Right lung (tissue), 10 donors: ENCODE measurements around the gene PPP3CA. TPM values are rescaled to one million over a fixed set of nuclear protein-coding genes. Genes with fewer than 3 reads are reported as not detected.

ENCODE experiments used
- DNase-seq, 2 donors: peaks; one replicate each; pipeline ENCODE4 v3.0.0-alpha.2; 2013
- long read RNA-seq, 8 donors: transcript quantifications; one replicate each; lab custom pipeline, GENCODE V29; 2026
- polyA plus RNA-seq, 5 donors: library from polyadenylated mRNA; unstranded; fragments of 120-200 nt; gene quantifications; one replicate each; pipeline versions ENCODE4 v1.2.1 to v1.2.3, GENCODE V29; 2013; ENCODE audit warnings: inconsistent platforms in 1 of 5, low replicate concordance in 1 of 5; ENCODE audit not compliant: insufficient read length in 5 of 5, insufficient read depth in 1 of 5

The PPP3CA gene
- polyA plus RNA-seq: 10 to 100 TPM; 30.7 to 60.9 (median 44.4) TPM
- long read RNA-seq, donor 1, transcript PPP3CA-202 (13 exons, 3,604 nt): major isoform, 5 of 5 reads
- long read RNA-seq, donor 1, partial matches to known transcripts: 0 of 5 reads
- long read RNA-seq, donor 1, other reads (novel, unspliced or antisense): 0 of 5 reads
- long read RNA-seq, donor 2, partial matches to known transcripts: 52 of 55 reads
- long read RNA-seq, donor 2, other reads (novel, unspliced or antisense): 0 of 55 reads
- long read RNA-seq, donor 3, full-length matches to known transcripts: 2 of 2 reads
- long read RNA-seq, donor 3, partial matches to known transcripts: 0 of 2 reads
- long read RNA-seq, donor 3, other reads (novel, unspliced or antisense): 0 of 2 reads
- long read RNA-seq, donor 4, partial matches to known transcripts: 0 of 3 reads
- long read RNA-seq, donor 4, other reads (novel, unspliced or antisense): 0 of 3 reads
- long read RNA-seq, donor 5, transcript PPP3CA-202 (13 exons, 3,604 nt): major isoform, 5 of 5 reads
- long read RNA-seq, donor 5, partial matches to known transcripts: 0 of 5 reads
- long read RNA-seq, donor 5, other reads (novel, unspliced or antisense): 0 of 5 reads
- long read RNA-seq, donor 6, transcript PPP3CA-202 (13 exons, 3,604 nt): major isoform, 5 of 5 reads
- long read RNA-seq, donor 6, partial matches to known transcripts: 0 of 5 reads
- long read RNA-seq, donor 6, other reads (novel, unspliced or antisense): 0 of 5 reads
- long read RNA-seq, donor 7, transcript PPP3CA-202 (13 exons, 3,604 nt): major isoform, 12 of 139 reads
- long read RNA-seq, donor 7, partial matches to known transcripts: 127 of 139 reads
- long read RNA-seq, donor 7, other reads (novel, unspliced or antisense): 0 of 139 reads
- long read RNA-seq, donor 8: 0 reads

GRCh38 chr4:101347267-101347556, at the start of gene PPP3CA:
TSS of gene PPP3CA (minus strand) at chr4:101347526.
- no peak for DNase-seq

DNA sequence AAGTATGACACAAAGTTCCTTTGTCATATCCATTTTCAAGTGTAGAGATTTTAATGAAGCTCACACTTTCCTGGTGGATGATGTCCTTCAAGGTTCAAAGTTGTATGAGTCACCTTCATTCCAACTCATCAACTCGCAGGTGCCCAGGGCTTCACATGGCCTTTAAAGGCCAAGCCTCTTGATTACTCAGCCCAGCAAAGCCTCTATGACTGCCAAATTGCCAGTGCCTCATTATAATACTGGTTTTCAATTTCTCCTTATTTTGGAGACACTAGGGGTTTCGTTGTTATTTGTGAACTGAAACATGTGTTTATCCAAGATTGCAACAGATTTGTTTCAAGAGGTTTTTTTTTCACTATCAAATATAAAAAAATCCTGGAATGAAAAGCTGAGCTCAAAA, 45.9 kb upstream of the PPP3CA start:
- no peak for DNase-seq

- DNase-seq: no peak
Observed at GRCh38 chr4:101370663-101371210, 23.4 kb upstream of the PPP3CA start.

GRCh38 chr4:101367201-101367600, 19.9 kb upstream of the PPP3CA start:
- no peak for DNase-seq

GRCh38 chr4:101366331-101366730, 19.0 kb upstream of the PPP3CA start:
- no peak for DNase-seq

GRCh38 chr4:101357751-101358150, 10.4 kb upstream of the PPP3CA start:
- no peak for DNase-seq

- DNase-seq: peak; percentile 10
Observed at GRCh38 chr4:101356928-101357327, 9.6 kb upstream of the PPP3CA start.

DNA sequence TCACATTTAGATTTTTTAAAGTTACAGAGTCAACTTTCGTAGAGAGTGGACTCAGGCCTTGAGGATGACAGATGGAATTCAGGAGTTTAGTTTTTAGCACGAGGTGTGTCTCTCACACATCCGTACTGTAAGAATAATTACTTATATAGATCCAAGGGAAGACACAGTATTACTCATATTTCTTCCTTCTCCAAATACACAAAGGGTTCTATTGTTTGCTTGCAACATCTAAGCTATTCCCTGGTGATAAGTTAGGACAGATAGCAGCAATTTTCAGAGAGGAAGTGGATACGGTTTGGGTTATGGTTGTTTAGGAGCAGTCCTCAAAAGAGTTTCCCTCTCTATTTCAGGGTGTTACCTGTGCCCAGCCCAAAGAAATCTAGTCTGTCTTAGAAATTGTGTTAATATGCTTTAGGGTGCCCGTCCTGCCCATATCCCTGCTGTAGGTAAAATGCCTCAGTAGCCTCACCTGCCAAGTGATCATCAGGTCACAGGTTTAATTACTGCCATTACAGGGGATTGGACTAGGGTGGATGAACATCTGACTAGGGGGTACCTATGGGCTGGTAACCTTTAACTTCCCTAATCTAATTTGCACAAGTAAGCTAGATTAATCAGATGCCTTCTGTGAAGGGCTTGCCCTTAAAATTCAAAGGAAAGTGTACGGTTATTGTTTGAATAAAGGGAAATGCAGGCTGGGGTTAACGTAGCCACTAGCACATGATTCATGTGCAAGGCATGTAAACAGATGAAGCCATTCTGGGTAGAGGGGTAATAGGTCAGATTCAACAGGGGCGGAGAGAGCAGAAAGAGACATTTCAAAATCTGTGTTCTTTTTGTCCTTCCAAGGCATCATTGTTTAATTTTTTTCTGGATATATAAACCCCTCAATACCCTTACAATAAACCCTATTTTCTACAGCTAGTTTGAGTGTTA, 8.7 kb upstream of the PPP3CA start:
- no peak for DNase-seq

DNA sequence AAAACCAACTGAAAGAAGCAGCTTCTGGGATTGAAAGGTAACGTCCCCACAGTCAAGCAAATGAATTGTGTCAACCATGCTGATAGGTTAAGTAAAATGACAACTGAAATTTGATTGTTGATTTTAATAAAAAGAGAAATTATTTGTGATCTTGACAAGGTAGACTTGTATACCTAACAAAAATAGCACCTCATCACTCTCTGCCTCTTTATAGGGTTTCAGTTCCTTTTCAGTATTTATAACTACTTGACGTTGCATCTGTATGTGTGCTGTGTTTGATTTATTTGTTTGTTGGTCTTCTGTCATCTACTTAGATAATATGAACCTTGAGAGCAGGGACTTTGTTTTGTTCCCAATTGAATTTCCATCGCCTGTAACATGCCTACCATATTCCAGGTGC, 7.9 kb upstream of the PPP3CA start:
- DNase-seq: no peak

GRCh38 chr4:101349801-101350064, 2.4 kb upstream of the PPP3CA start:
- DNase-seq: no peak

- peak in 1 of 2 donors; percentile 8 for DNase-seq
Observed at GRCh38 chr4:101348995-101349800, 1.9 kb upstream of the PPP3CA start.

DNA sequence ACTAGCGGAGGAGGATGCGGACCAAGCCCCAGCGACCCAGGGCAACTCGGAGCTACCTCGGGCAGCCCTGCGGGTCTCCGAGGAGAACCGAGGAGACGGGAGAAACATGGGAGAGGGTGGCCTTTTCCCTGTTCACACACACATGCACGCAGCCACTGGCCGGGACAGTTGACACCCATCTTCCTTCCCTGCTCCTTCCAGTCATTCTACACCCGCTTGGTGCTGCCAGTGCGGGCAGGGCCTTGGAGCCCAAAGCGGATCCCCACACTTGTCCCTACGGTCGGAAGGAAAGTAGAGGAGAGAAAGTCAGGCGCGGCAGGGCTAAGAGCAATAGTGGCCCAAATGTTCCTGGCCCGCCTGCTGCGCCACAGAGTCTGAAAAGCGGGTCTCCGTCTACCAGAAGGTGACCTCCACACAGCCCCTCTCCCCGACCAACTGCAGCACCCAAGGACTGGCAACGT, 1.1 kb upstream of the PPP3CA start:
- no peak for DNase-seq

DNA sequence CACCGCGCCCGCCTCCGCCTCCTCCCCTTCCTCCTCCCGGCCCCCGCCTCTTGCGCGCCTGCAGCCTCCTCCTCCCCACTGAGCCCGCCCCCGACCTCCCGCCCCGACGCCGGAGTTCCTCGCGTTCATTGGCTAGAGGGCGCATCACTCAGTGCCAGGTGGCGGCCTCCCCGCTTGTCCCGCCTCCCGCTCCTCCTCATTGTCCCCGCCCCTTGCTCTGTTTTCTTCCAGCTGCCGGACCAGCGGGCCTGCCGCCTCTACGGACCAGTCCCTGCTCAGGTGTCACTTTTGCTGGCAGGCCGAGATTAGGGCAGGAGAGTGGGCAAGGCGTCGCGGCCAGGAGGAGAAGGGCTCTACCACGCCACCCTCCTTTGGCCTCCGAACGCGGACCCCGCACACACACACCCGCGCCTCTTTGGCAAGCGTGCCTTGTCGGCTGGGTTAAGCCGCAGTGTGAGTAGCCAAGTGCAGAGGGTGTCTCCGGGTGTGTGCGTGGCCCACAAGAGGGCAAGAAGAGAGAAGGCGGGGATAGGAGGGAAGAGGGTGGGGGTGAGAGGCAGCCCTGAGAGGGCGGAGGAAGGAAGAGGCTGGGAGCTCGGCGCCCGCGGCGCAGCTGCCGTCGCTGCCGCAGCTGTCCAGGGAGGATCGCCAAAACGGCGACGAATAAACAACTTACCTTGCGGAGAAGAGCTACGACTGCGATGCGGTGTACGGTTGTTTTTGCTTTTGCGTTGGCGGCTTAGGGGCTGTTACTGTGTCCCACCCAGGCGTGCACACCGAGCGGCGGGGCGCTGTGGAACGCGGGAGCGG, 436 bp upstream of the PPP3CA start:
- peak; percentile 97 for DNase-seq

GRCh38 chr4:101346351-101347266, 717 bp downstream of the PPP3CA start:
- peak; percentile 67 to 77 for DNase-seq

DNA sequence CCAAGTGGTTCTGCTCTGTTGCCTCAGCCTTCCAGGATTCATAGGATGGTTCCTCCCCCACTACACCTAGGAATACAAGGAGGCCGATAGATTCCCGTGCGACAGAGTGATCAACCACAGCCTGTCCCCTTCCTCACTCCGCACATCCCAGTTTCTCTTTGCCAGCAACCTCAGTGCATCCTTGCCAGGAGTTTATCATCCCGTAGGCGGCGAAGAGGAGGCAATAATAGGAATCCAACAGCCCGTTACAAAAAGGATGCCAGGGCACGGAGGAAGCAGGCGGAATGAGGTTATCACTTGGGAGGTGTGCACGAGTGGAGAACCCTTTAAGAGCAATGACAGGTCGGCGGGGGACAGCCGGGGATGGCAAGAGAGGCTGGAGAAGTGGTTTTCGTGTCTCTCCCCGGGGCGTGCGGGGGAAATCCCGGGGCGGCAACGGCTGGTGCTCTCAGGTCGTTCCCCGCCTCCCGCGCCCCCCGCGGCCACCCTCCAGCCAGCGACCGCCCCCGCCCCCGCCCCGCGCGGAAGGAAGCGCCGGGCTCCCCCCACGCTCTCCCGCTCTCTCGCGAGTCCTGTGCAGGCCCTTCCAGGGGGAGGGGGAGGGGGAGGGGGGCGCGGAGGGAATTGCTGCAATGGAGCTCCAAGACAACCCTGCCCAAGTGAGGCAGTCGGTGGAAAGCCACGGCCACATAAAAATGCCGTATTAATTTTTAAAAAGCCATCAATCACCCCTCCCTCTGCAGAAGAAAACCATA, 1.6 kb downstream of the PPP3CA start:
- peak; percentile 21 to 49 for DNase-seq

DNA sequence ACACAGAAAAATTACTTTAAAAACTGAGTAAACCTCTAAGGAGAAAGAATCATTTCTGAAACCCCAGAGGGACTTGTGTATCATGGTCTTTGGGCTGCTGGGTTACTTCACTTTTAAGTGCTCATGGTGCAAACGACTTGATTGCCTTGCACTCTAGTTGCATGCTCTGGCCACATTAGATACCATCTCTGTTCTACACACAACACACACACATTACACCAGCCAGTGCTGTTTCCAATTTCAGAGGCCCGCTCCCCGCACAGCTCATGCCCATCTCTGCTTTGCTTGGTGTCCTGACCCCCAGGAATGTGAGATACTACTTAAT, 2.1 kb downstream of the PPP3CA start:
- DNase-seq: no peak

DNA sequence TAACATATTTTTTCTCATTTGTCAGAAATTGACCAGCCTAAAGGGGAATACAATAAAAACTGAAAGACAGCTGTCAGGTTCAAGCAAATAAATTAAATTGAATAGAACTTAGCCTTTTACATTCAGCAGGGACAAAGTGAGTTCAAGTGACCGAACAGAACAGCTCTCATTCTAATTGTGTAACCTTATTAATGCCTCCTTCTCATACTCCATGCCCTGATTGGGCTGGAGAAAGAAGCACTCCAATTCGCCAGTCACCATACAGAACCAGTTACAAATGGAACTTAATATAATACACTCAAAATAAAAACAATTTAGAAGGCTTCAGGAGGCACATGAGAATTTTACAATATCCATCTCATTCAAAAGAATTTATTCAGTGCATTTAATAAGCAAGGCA, 8.0 kb downstream of the PPP3CA start:
- DNase-seq: no peak

GRCh38 chr4:101337688-101338087, 9.6 kb downstream of the PPP3CA start:
- DNase-seq: no peak
